ENCODE measurements around the gene UNC13A.

UNC13A gene

GRCh38 chr19:17686023-17686521 lies 2.1 kb downstream of the UNC13A start:
- TF ChIP-seq ZFX (IDR thresholded peaks at IDR 0.05; ENCODE audit: borderline replicate concordance) (no peak), CTCF (IDR thresholded peaks at IDR 0.05) (no peak)
- H3K27ac ChIP-seq = peak overlapping the region; percentile 85

GRCh38 chr19:17685451-17686022 lies 2.6 kb downstream of the UNC13A start:
- H3K27ac ChIP-seq = peak overlapping the region; percentile 85
- TF ChIP-seq ZFX (IDR thresholded peaks at IDR 0.05; ENCODE audit: borderline replicate concordance) = no peak
- TF ChIP-seq CTCF (IDR thresholded peaks at IDR 0.05) = no peak

- no peak for TF ChIP-seq ZFX (IDR thresholded peaks at IDR 0.05; ENCODE audit: borderline replicate concordance)
- no peak for TF ChIP-seq CTCF (IDR thresholded peaks at IDR 0.05)
- no peak overlapping the region for H3K27ac ChIP-seq
Measured at GRCh38 chr19:17684256-17684655, 3.9 kb downstream of the UNC13A start.

GRCh38 chr19:17683078-17683477 lies 5.1 kb downstream of the UNC13A start:
- H3K27ac ChIP-seq = no peak overlapping the region
- TF ChIP-seq CTCF (IDR thresholded peaks at IDR 0.05) (no peak), ZFX (IDR thresholded peaks at IDR 0.05; ENCODE audit: borderline replicate concordance) (no peak)

- H3K27ac ChIP-seq = no peak overlapping the region
- TF ChIP-seq CTCF (IDR thresholded peaks at IDR 0.05) (no peak), ZFX (IDR thresholded peaks at IDR 0.05; ENCODE audit: borderline replicate concordance) (no peak)
Measured at GRCh38 chr19:17682273-17682672, 5.9 kb downstream of the UNC13A start.

- TF ChIP-seq CTCF (IDR thresholded peaks at IDR 0.05) (no peak), ZFX (IDR thresholded peaks at IDR 0.05; ENCODE audit: borderline replicate concordance) (no peak)
- H3K27ac ChIP-seq = no peak overlapping the region
Measured at GRCh38 chr19:17681505-17682125, 6.5 kb downstream of the UNC13A start.

- no peak for TF ChIP-seq CTCF (IDR thresholded peaks at IDR 0.05)
- TF ChIP-seq ZFX (IDR thresholded peaks at IDR 0.05; ENCODE audit: borderline replicate concordance) = no peak
- H3K27ac ChIP-seq = no peak overlapping the region
Measured at GRCh38 chr19:17680230-17680722, 7.9 kb downstream of the UNC13A start.

All from 22Rv1 (cell line).